CD4-positive, alpha-beta T cell treated with Interferon alpha-2 for 1 hour (primary cell): ENCODE data around the gene NFE2L3.
"Not testable (repeated sequence)": the region's sequence is repeated elsewhere in the genome, so short reads cannot be mapped to it uniquely, and the experiment has no call there.

ENCODE experiments used
- DNase-seq, 2 donors: peaks; one replicate each; pipeline ENCODE4 v3.0.0-alpha.2; 2020 to 2022

NFE2L3 gene

DNA sequence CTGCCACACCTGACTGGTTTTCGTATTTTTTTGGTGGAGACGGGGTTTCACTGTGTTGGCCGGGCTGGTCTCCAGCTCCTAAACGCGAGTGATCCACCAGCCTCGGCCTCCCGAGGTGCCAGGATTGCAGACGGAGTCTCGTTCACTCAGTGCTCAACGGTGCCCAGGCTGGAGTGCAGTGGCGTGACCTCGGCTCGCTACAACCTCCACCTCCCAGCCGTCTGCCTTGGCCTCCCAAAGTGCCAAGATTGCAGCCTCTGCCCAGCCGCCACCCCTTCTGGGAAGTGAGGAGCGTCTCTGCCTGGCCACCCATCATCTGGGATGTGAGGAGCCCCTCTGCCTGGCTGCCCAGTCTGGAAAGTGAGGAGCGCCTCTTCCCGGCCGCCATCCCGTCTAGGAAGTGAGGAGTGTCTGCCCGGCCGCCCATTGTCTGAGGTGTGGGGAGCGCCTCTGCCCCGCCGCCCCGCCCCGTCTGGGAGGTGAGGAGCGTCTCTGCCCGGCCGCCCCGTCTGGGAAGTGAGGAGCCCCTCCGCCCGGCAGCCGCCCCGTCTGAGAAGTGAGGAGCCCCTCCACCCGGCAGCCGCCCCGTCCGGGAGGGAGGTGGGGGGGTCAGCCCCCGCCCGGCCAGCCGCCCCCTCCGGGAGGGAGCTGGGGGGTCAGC, 4.2 kb upstream of the NFE2L3 start:
- not testable (repeated sequence) for DNase-seq

- not testable (repeated sequence) for DNase-seq
These were observed 3.7 kb upstream of the NFE2L3 start for GRCh38 chr7:26148307-26148700.

DNA sequence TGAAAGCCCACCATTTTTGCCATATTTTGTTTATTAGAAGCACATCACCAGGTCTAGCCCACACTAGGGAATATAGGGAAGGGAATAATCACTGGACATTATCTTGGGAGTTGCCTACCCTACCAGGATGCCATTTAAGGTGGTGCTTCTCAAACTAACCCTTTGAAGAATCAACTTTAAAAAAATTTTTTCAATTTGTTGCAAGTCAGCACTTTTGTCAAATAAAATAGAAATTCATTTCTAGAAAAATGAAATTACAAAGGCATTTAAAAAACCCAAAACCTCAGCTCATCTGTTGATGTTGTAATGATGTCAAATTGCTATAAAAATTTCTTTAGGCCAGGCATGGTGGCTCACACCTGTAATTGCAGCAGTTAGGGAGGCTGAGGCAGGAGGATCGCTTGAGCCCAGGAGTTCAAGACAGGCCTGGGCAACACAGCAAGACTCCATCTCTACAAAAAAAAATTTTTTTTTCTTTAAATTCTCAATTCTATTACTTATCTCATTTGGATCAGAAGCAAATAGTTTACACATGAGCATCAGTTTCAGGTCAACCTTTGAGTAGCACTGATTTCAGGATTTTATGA, 2.5 kb upstream of the NFE2L3 start:
- no peak for DNase-seq

- DNase-seq = peak in 1 of 2 donors; percentile 30
These were observed 902 bp upstream of the NFE2L3 start for GRCh38 chr7:26151096-26151495.

GRCh38 chr7:26151650-26151952, 397 bp upstream of the NFE2L3 start:
- DNase-seq = no peak

- peak; percentile 24 to 42 for DNase-seq
These were observed 813 bp downstream of the NFE2L3 start for GRCh38 chr7:26152782-26153240.

DNA sequence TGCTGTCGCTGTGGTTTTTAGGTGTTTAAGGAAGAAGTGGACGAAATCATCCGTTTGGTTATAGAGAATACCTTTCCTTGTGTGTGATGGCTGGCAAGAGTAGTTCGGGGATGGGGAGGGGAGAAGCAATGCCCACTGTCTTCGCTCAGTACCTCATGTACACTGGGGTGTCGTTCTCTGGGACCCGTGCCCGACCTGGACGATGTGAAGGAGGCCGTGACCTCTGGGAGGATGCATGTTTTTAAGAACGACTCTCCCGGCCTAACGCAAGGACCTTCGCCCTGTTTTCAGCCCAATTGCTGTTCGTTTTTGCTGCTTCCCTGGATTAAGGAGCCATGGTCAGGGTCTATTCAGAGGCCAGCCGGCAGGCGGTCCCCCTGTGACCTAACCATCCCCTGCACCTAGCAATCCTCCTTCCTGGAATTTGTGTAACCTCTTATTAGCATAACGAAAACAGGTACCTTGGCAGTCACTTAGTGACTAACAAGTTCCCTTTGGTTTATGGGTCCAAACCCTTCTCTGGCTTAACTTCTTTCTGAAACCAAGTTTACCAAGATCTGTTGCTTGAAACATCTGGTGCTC, 1.3 kb downstream of the NFE2L3 start:
- DNase-seq = peak in 1 of 2 donors; percentile 46

- DNase-seq = peak; percentile 40 to 55
These were observed 2.1 kb downstream of the NFE2L3 start for GRCh38 chr7:26153823-26154783.

DNA sequence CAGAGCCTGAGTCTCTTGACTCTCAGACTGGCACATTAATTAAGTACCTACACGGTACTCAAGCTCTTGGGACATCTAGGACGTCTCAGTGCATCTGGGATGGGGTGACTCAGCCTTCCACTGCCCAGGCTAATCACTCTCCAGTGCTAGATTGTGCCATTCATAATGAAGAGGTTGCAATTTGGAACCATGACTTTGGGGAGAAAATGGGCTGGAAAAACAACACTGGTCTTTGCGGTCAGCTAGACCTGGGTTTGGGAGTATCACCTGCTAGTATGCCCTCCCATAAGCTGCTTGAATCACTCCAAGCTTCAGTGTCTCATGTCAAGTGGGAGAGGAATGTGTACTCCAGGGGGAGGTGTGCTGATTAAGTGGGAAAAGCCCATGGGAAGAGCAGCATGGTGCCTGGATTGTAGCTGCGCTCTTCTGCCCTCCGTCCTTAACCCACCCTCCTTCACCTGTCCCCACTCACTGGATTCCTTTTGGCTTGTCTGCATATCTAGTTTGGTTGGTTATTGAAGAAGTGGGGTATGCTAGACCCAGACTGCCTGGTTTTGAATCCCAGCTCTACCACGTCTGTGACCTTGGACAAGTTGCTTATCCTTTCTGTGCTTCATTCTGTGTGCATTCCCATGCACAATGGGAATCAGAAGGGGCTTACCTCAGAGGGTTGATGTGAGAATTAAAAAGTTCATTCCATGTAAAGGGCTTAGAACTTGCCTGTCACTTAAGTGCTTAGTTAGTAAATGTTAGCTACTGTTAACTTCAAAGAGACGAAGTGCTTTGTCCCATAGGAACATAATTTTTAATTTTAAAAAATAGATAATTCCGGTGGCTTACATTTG, 3.8 kb downstream of the NFE2L3 start:
- peak in 1 of 2 donors; percentile 31 for DNase-seq

- DNase-seq = peak; percentile 76 to 89
These were observed 4.7 kb downstream of the NFE2L3 start for GRCh38 chr7:26156451-26157420.

GRCh38 chr7:26157520-26158105, 5.6 kb downstream of the NFE2L3 start:
- DNase-seq = no peak

- no peak for DNase-seq
These were observed 7.2 kb downstream of the NFE2L3 start for GRCh38 chr7:26159243-26159642.

GRCh38 chr7:26160896-26161295, 8.9 kb downstream of the NFE2L3 start:
- DNase-seq = no peak

DNA sequence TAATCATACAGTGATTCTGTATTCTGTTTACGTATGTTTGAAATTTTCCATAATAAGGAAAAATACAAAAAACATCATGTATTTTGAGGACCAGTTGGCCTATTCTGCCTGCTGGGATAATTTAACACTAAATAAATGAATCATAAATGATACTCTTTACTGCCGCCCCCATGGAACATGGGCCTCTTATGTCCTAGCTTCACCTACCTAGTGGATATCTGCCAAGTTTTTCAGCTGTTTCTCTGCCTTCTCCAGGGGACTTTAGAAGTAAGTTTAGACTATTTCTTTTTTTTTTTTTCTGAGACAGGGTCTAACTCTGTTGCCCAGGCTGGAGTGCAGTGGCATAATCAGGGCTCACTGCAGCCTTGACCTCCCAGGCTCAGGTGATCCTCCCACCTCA, 10.4 kb downstream of the NFE2L3 start:
- DNase-seq = no peak

GRCh38 chr7:26163804-26164203, 11.8 kb downstream of the NFE2L3 start:
- not testable (repeated sequence) for DNase-seq

DNA sequence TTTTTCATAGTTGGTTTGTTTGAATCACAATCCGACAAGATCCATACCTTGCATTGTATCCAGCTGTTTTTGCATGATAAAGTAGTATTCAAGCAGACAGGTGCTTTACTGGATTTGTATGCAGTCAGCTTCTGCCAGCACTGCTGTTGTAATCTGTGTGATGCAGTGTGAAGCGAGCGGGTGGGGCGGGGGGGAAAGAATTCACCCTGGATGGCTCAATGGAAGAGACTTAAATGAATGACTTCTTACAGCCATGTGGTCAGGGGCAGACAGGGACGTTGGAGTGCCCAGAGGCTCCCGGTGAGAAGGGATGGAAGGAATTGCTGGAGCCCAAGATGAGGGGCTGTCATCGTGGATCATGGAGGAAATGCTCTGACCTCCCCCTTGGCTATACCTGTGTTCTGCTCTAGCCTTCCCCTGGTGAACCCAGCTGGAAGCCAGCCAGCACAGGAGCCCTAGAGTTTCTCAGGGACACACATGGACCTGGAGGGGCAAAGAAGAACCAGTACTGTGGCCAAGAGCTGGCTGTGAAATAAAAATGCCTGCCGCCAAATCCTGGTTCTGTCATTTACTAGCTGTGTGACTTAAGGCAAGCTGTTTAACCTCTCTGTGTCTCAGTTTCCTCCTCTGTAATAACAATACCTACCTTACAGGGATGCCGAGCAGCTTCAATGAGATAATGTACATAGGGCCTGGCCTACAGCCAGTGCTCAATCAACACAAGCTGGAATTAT, 14.1 kb downstream of the NFE2L3 start:
- no peak for DNase-seq

DNA sequence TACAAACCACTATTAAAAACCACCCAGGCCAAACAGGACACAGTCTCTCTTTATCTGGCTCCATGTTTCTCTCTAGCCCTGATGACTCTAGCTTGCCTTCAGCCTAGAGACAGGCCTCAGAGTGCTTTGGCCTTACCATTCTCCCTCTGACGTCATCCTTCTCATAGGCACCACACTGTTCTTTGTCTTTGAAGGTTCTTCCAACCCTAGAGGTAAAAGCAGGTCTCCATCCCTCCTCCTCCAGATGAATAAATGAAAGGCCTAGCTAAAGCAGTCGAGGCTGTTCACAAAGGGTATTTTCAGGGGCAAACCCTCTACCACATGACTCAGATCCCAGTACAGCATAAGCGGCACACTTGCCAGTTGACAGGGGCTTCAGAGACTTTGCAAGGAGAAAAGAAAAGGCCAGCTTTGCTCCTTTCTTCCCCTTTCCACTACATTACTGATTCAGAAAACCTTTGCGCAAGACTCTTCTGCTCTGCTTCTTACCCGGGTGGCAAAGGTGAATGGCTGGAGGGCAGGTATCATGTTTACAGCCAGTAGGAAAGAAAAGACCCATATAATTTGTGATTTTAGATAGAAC, 14.8 kb downstream of the NFE2L3 start:
- DNase-seq = peak in 1 of 2 donors; percentile 35

- DNase-seq = peak; percentile 35 to 70
These were observed 15.4 kb downstream of the NFE2L3 start for GRCh38 chr7:26167303-26167934.

DNA sequence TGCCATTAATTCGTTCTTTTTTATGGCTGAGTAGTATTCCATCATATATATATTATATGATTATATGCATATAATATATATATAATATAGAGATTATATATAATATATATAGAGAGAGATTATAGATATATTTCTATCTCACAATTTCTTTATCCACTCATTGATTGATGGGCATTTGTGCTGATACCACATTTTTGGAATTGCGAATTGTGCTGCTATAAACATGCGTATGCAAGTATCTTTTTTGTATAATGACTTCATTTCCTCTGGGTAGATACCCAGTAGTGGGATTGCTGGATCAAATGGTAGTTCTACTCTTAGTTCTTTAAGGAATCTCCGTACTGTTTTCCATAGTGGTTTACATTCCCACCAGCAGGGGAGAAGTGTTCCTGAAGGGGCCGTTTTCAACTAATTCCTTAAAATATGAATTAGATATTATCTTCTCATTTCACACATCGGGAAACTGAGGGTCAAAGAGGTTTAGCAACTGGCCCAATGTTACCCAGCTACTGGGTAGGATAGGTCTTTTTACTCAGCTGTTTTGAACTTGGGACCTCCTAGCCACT, 16.5 kb downstream of the NFE2L3 start:
- DNase-seq = no peak
